NOMO-1 treated with dmso at 0.1 percent for 144 hours (cell line): ENCODE measurements around the gene VEGFB.

Experiments used
- DNase-seq: peaks from one replicate; lab custom pipeline; 2025; ENCODE audit not compliant: unreplicated experiment; lab: John Stamatoyannopoulos, UW

Gene VEGFB, protein sequence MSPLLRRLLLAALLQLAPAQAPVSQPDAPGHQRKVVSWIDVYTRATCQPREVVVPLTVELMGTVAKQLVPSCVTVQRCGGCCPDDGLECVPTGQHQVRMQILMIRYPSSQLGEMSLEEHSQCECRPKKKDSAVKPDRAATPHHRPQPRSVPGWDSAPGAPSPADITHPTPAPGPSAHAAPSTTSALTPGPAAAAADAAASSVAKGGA

DNA sequence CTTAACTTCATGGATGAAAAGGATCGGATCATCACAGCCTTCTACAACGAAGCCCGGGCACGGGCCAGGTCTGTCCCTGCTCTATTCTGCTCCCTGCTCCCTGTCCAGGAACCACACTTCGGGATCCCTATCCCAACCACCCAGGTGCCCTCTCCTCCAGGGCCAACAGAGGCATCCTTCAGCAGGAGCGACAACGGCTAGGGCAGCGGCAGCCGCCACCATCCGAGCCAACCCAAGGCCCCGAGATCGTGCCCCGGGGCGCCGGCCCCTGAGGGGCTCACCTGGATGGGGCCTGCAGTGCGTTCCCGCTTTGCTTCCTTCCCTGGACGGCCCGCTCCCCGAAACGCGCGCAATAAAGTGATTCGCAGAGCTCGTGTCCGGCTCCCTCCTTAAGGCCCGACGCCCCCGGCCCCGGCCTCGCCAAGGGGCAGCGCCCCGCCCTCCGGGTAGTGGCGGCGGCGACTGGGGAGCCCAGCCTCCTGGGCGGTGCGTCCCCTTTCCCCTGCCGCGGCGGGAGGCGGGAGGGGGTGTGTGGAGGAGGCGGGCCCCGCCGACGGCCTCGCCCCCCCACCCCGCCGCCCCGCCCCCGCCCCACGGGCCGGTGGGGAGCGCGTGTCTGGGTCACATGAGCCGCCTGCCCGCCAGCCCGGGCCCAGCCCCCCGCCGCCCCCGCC lies at the start of gene VEGFB:
VEGFB (plus strand) TSS at position 672 of the 674 bp plus-strand sequence. CDS start 250 bp downstream, outside the sequence.
- DNase-seq: peak; percentile 39

DNA sequence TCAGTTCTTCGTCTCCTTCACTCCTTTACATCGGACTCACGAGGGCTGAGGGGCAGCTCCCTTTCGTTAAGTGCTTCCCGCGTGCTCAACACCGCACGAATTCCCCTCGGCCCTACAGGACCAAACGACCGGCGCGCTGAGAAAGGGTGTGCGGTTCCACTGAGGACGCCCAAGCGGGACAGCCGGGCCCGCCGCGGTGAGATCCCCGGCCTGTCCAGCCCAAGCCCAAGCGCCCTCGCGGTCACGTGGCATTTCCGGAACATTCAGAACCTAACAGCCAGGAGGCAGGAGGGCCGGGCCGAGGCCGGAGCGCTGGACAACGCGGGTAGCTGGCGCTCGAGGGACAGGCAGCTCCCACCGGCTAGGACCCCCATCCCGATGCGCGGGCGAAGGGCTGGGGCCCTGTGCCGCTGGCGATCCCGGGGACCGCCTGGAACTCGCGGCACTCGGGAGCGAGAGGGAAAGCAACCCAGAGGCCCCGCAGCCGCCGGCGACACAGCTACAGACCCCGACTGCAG lies 49.1 kb upstream of the VEGFB start:
- DNase-seq: peak; percentile 53

- peak; percentile 100 for DNase-seq
Measured at GRCh38 chr11:64185693-64186491, 48.5 kb upstream of the VEGFB start, which contains the start of gene STIP1. STIP1 (plus strand) TSS chr11:64186171; CDS start chr11:64186262, 91 bp downstream.

- no peak for DNase-seq
Measured at GRCh38 chr11:64186492-64187165, 47.8 kb upstream of the VEGFB start.

DNA sequence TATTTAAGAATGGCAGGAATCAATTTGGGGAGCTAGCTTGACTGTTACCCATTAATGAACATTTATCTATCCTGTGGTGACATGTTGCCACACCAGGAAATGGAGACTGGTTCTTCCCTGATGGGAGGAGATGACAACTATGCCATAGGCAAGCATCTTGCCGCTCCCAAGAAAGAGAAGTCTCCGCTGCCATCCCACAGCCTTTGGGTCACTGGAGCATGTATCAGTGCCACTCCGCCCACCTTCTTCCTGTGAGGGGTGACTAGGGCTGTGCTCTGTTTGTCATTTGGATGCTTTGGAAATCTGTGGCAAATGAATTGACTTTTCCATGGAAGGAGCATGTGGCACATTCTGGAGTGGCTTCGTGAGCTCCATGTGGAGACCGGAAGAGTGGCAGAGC lies 42.0 kb upstream of the VEGFB start:
- DNase-seq: no peak

- no peak for DNase-seq
Measured at GRCh38 chr11:64196626-64197025, 37.8 kb upstream of the VEGFB start.

GRCh38 chr11:64198511-64198910 lies 35.9 kb upstream of the VEGFB start:
- no peak for DNase-seq

GRCh38 chr11:64201543-64201942 lies 32.8 kb upstream of the VEGFB start:
- no peak for DNase-seq

DNA sequence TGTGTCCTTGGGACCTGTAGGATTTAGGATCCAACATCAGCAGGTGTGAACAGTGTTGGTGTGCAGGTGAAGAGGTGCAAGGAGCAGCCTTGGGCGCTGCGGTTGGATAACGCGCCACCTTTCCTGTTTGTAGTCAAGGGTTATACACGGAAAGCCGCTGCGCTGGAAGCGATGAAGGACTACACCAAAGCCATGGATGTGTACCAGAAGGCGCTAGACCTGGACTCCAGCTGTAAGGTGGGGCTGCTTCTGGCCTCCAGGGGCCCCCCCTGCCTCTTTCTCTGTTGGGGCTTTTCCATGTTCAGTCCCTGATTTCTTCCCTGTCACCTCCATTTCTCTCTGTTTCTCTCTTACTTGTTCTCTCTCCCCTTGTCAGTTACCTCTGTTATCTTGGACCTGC lies 31.4 kb upstream of the VEGFB start:
- no peak for DNase-seq

DNA sequence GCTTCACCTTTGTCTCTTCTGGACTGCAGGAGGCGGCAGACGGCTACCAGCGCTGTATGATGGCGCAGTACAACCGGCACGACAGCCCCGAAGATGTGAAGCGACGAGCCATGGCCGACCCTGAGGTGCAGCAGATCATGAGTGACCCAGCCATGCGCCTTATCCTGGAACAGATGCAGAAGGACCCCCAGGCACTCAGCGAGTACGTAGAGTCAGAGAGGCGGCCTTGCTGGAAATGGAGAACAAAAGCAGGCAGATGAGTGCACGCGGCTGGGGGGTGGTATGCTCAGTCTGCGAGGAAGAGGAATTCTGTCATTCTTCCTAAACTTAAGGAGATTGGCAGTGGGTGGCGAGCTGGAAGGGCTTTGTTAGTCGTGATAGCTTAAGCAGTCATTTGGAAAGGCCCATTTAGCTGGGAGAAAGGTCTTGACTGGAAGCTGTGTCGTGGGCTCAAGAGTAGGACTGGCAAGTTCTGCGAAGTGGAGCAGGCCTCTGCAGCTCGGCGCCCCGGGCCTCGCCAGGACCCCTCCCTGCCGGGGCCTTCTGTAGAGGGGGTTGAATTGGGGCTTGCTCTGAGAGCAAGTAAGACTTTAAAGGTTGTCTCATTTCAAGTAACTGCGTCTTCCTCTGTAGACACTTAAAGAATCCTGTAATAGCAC lies 30.8 kb upstream of the VEGFB start:
- no peak for DNase-seq

DNA sequence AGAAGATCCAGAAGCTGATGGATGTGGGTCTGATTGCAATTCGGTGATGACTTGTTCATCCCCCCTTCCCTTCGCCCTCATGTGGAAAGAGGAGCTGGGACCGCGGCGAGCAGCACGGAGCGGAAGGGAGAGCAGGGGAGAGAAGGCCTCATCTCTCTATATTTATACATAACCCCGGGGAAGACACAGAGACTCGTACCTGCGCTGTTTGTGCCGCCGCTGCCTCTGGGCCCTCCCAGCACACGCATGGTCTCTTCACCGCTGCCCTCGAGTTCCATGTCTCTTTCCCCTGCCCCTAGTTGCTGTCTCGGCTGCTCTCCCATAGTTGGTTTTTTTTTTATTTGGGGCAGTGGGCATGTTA lies 30.3 kb upstream of the VEGFB start:
- no peak for DNase-seq

GRCh38 chr11:64204464-64204989 lies 29.9 kb upstream of the VEGFB start:
- DNase-seq: peak; percentile 80

- DNase-seq: peak; percentile 49
Measured at GRCh38 chr11:64206457-64207255, 27.7 kb upstream of the VEGFB start, which contains the start of gene FERMT3. FERMT3 (plus strand) TSS chr11:64206721; CDS start chr11:64207365, 644 bp downstream.

GRCh38 chr11:64207256-64208085 lies 26.9 kb upstream of the VEGFB start:
- DNase-seq: peak; percentile 91

- DNase-seq: no peak
Measured at GRCh38 chr11:64208086-64208795, 26.1 kb upstream of the VEGFB start.

DNA sequence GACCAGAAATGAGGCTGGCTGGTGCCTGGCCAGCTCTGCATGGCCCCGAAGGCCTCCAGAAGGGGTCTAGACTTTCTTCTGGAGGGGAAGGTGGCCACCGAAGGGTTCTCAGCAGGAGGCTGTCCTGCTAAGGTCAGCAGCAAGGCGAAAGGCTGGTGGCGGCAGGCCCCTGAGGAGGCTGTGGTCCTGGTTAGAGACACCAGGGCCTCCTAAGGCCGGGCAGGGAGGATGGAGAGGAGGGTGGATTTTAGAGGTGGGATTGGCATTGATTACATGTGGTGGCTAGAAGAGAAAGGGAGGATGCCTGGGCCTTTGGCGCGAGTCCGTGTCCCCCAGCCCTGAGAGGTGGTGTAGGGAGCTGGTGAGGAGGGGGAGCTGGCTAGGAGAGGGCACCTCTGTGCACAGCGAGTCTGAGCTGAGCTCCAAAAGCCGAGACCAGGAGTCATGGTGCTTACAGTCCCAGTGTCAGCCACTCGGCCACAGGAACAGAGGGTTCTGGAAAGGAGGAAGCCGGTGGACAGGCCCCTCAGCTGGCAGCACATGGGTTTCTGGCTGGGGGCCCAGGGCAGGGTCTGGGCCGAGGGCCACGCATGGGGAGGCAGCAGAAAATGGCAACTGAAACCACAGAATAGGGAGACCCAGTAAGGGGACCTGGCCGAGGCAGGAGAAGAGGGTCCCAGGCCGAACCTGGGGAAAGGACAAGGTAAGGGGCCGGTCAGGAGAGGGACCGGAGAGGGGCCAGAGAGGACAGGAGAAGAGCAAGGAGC lies 25.4 kb upstream of the VEGFB start:
- no peak for DNase-seq

DNA sequence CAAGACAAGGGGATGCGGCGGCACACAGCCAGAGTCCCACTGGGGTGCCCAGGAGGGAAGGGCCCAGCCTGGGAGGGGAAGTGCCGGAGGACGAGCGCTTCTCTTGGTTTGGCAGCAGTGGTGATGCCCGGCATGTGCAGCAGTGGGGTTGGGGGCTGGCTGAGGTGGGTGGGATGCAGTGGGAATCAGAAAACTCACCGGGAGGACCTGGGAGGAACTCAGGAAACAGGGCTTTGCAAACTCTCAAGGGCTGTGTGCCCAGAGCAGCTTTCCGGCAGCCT lies 24.9 kb upstream of the VEGFB start:
- no peak for DNase-seq
